CD14-positive monocyte (primary cell): Measurements from ENCODE around the gene RIPK3. TPM values are rescaled to one million over a fixed set of nuclear protein-coding genes. Genes with fewer than 3 reads are reported as not detected.

ENCODE experiments used
- DNase-seq, 3 donors: peaks; one replicate each; pipeline ENCODE4 v3.0.0-alpha.2; 2011 to 2022
- H2AFZ ChIP-seq: 2 replicates; pipeline ENCODE4 v1.6.0; 2012; ENCODE audit warnings: mild to moderate bottlenecking, low read depth, low read length, inconsistent platforms; ENCODE audit not compliant: insufficient read depth, poor library complexity, severe bottlenecking
- H3K27ac ChIP-seq, 2 donors: 1 replicate in 1 of 2; 2 replicates in 1 of 2; pipeline ENCODE4 v1.5.1; 2012 to 2013; ENCODE audit warnings: low read length in 2 of 2, control low read depth in 1 of 2, inconsistent platforms in 1 of 2, low read depth in 1 of 2, mild to moderate bottlenecking in 1 of 2
- H3K27me3 ChIP-seq, 2 donors: one replicate each; pipeline versions ENCODE4 v1.6.0 to v1.6.1; 2011 to 2013; ENCODE audit warnings: low read length in 2 of 2; ENCODE audit not compliant: control insufficient read depth in 2 of 2, insufficient read depth in 2 of 2
- H3K36me3 ChIP-seq, 2 donors: replicated peaks in 1 of 2; 1 replicate in 1 of 2; 2 replicates in 1 of 2; pipeline versions ENCODE4 v1.5.1 to v1.6.1; 2012 to 2013; ENCODE audit warnings: low read length in 2 of 2, control low read depth in 1 of 2, inconsistent platforms in 1 of 2, mild to moderate bottlenecking in 1 of 2; ENCODE audit not compliant: insufficient read depth in 2 of 2, control insufficient read depth in 1 of 2
- H3K4me1 ChIP-seq, 2 donors: 1 replicate in 1 of 2; 2 replicates in 1 of 2; pipeline versions ENCODE4 v1.5.1 to v1.6.1; 2012 to 2013; ENCODE audit warnings: low read length in 2 of 2, control low read depth in 1 of 2, inconsistent platforms in 1 of 2, mild to moderate bottlenecking in 1 of 2, moderate library complexity in 1 of 2; ENCODE audit not compliant: insufficient read depth in 2 of 2, control insufficient read depth in 1 of 2
- H3K4me2 ChIP-seq: replicated peaks from 2 replicates; pipeline ENCODE3; 2012; ENCODE audit warnings: low read length, moderate library complexity, mild to moderate bottlenecking; ENCODE audit not compliant: poor library complexity, severe bottlenecking; ENCODE audit errors: extremely low read depth
- H3K4me3 ChIP-seq, 3 experiments: fragments of 200-600 bp in 1 of 3; sonication (generic) in 1 of 3; replicated peaks in 1 of 3; 1 replicate in 2 of 3; 2 replicates in 1 of 3; pipeline ENCODE4 v1.5.1; 2011 to 2013; ENCODE audit warnings: low read length in 3 of 3, mild to moderate bottlenecking in 3 of 3, control low read depth in 2 of 3, low read depth in 2 of 3, inconsistent platforms in 1 of 3, moderate library complexity in 1 of 3
- H3K79me2 ChIP-seq: 2 replicates; pipeline ENCODE4 v1.6.0; 2012; ENCODE audit warnings: mild to moderate bottlenecking, control low read depth, inconsistent platforms, low read length, moderate library complexity; ENCODE audit not compliant: insufficient read depth
- H3K9ac ChIP-seq: 2 replicates; pipeline ENCODE4 v1.6.0; 2017; ENCODE audit warnings: low read length, mild to moderate bottlenecking; ENCODE audit not compliant: insufficient read depth, poor library complexity, severe bottlenecking
- H3K9me3 ChIP-seq, 2 donors: replicated peaks in 1 of 2; 1 replicate in 1 of 2; 2 replicates in 1 of 2; pipeline versions ENCODE4 v1.5.1 to v1.6.1; 2012 to 2013; ENCODE audit warnings: low read length in 2 of 2, control low read depth in 1 of 2; ENCODE audit not compliant: control insufficient read depth in 1 of 2, insufficient read depth in 1 of 2
- H4K20me1 ChIP-seq: 2 replicates; pipeline ENCODE4 v1.6.0; 2012; ENCODE audit warnings: mild to moderate bottlenecking, low read length, control low read depth, moderate library complexity; ENCODE audit not compliant: insufficient read depth
- H3K27ac Mint-ChIP-seq, 7 donors: one replicate each; pipeline ENCODE4 v1.8.0; 2020; ENCODE audit warnings: mild to moderate bottlenecking in 7 of 7, mixed read lengths in 7 of 7, moderate library complexity in 6 of 7, inconsistent platforms in 2 of 7
- H3K27me3 Mint-ChIP-seq, 3 donors: one replicate each; pipeline ENCODE4 v1.8.0; 2021 to 2022; ENCODE audit warnings: low read depth in 3 of 3, mild to moderate bottlenecking in 3 of 3, mixed read lengths in 3 of 3, moderate library complexity in 3 of 3, inconsistent platforms in 1 of 3
- H3K36me3 Mint-ChIP-seq, 2 donors: one replicate each; pipeline ENCODE4 v1.8.0; 2020; ENCODE audit warnings: mixed read lengths in 2 of 2, inconsistent platforms in 1 of 2, mild to moderate bottlenecking in 1 of 2
- H3K4me1 Mint-ChIP-seq: one replicate; pipeline ENCODE4 v1.8.0; 2020; ENCODE audit warnings: mild to moderate bottlenecking, mixed read lengths
- H3K4me3 Mint-ChIP-seq, 2 donors: one replicate each; pipeline ENCODE4 v1.8.0; 2020; ENCODE audit warnings: mild to moderate bottlenecking in 2 of 2, mixed read lengths in 2 of 2, moderate library complexity in 1 of 2
- H3K9me3 Mint-ChIP-seq, 7 donors: one replicate each; pipeline ENCODE4 v1.8.0; 2020 to 2022; ENCODE audit warnings: mixed read lengths in 7 of 7, mild to moderate bottlenecking in 6 of 7, moderate library complexity in 6 of 7, inconsistent platforms in 2 of 7
- WGBS: methylation state at CpG from one replicate; pipeline ENCODE4 v1.1.5; 2013; ENCODE audit warnings: missing lambda C conversion rate; ENCODE audit not compliant: insufficient coverage; 5-methylcytosine and 5-hydroxymethylcytosine counted together
- intact Hi-C, 2 donors: fragments of 100-400 bp; cut with micrococcal nuclease; formaldehyde crosslinking; loops; one replicate each; pipeline versions ENCODE4 v1.15.0 to v1.15.1; 2023
- polyA minus RNA-seq: library from RNA; depleted of rRNA, polyadenylated mRNA; stranded (reverse); fragments of >200 nt; gene quantifications from 2 replicates; pipeline ENCODE4 v1.2.3, GENCODE V29; 2012
- polyA plus RNA-seq, 3 donors: library from polyadenylated mRNA; depleted of rRNA in 1 of 3; unstranded in 2 of 3; stranded (reverse) in 1 of 3; fragments of 300-500 nt in 2 of 3; fragments of >200 nt in 1 of 3; fragmentation: Illumina TruSeq in 2 of 3; gene quantifications; 1 replicate in 2 of 3; 2 replicates in 1 of 3; pipeline ENCODE4 v1.2.3, GENCODE V29; 2012 to 2021
- total RNA-seq, 12 experiments: library from RNA in 1 of 12; stranded (reverse) in 1 of 12; fragments of 120-200 nt in 1 of 12; gene quantifications; one replicate each; pipeline ENCODE4 v1.2.4 and lab custom pipeline; 2013 to 2026; ENCODE audit warnings: mixed read lengths in 6 of 12, inconsistent platforms in 1 of 12
- TF ChIP-seq, protein P1 (sequence below): fragments of 200-600 bp; IDR thresholded peaks from one replicate; pipeline ENCODE4 v1.8.0; 2022; ENCODE audit warnings: antibody characterized with exemption, mild to moderate bottlenecking

Gene RIPK3
- 39.8 TPM for total RNA-seq (2013)
- 10 to 100 TPM; 11.7 to 69.6 (median 11.8) TPM for polyA plus RNA-seq
- polyA minus RNA-seq, result 27.6 and 32.9 TPM in 2 replicates
- 4.6 to 17.2 (median 8.7) reads per million in 11 experiments for total RNA-seq (lab: John Stamatoyannopoulos, UW)

GRCh38 chr14:24339284-24340151, at the start of gene RIPK3:
RIPK3 (minus strand) TSS chr14:24339991; CDS start chr14:24339826, 165 bp downstream.
- intact Hi-C loops, result no loop called here
- 7% methylated on average over 29 of the region's 51 CpGs for WGBS
- H3K9ac ChIP-seq, result peak within 1 kb of the TSS; percentile 76
- Mint-ChIP-seq H3K27ac (peak within 1 kb of the TSS; percentile 84 to 97 (median 92)), H3K27me3 (peaks cover 11 to 17% (median 12%) of the 10 kb centered on the region in 3 donors), H3K4me1 (peaks cover 71% of the 10 kb centered on the region), H3K4me3 (peak within 1 kb of the TSS; percentile 96 to 99), H3K9me3 (peaks cover 0 to 6% (median 5%) of the 10 kb centered on the region in 7 donors), H3K36me3 (peaks cover 36 to 37% of the 10 kb centered on the region in 2 donors)
- peaks cover 0 to 2% of the 10 kb centered on the region in 2 donors for H3K9me3 ChIP-seq
- H3K79me2 ChIP-seq, result peaks cover 21% of the 10 kb centered on the region
- peaks cover 53 to 73% of the 10 kb centered on the region in 2 donors for H3K4me1 ChIP-seq
- H2AFZ ChIP-seq, result peak within 1 kb of the TSS; percentile 91
- peak within 1 kb of the TSS; percentile 22 to 95 for H3K27ac ChIP-seq
- H3K4me3 ChIP-seq, result peak within 1 kb of the TSS; percentile 63 to 90 (median 88)
- peak; percentile 48 to 73 (median 52) for DNase-seq
- H3K27me3 ChIP-seq, result peaks cover 4 to 11% of the 10 kb centered on the region in 2 donors
- peak within 1 kb of the TSS; percentile 95 for H3K4me2 ChIP-seq
- peaks cover 19 to 26% of the 10 kb centered on the region in 2 donors for H3K36me3 ChIP-seq
- TF ChIP-seq, protein P1, sequence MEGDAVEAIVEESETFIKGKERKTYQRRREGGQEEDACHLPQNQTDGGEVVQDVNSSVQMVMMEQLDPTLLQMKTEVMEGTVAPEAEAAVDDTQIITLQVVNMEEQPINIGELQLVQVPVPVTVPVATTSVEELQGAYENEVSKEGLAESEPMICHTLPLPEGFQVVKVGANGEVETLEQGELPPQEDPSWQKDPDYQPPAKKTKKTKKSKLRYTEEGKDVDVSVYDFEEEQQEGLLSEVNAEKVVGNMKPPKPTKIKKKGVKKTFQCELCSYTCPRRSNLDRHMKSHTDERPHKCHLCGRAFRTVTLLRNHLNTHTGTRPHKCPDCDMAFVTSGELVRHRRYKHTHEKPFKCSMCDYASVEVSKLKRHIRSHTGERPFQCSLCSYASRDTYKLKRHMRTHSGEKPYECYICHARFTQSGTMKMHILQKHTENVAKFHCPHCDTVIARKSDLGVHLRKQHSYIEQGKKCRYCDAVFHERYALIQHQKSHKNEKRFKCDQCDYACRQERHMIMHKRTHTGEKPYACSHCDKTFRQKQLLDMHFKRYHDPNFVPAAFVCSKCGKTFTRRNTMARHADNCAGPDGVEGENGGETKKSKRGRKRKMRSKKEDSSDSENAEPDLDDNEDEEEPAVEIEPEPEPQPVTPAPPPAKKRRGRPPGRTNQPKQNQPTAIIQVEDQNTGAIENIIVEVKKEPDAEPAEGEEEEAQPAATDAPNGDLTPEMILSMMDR, result no peak
- H4K20me1 ChIP-seq, result peaks cover 44% of the 10 kb centered on the region

DNA sequence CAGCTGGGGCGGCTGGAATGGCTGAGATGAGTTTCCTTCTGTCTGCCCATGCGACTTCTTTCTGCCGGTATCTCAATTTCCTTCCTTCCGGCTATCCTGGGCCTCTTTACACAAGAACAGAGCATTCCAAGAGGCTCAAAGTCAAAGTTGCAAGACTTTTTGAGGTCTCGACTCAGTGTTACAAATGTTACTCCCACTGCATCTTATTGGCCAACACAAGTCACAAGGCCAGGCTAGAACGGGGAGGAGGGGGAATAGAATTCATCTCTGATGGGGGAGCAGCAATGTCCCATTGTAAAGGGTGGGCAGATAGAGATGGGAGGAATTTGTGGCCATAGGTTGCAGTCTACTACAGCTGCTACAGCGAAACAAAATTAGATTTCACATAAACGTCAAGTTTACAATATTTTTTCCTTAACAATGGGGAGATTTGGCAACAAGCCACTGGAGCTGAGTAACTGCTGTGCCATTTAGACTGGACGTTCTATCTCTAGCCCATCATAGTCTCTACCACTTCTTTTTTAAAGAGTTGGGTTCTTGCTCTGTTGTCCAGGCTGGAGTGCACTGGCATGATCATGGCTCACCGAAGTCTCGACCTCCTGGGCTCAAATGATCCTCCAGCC, 49.5 kb upstream of the RIPK3 start:
- no peaks in the 10 kb centered on the region for H3K36me3 ChIP-seq
- peaks cover 7 to 11% of the 10 kb centered on the region in 2 donors for H3K4me1 ChIP-seq
- TF ChIP-seq, protein P1, result no peak
- H4K20me1 ChIP-seq, result no peaks in the 10 kb centered on the region
- H2AFZ ChIP-seq, result no peak overlapping the region
- DNase-seq, result no peak
- H3K36me3 Mint-ChIP-seq, result no peaks in the 10 kb centered on the region
- H3K27me3 ChIP-seq, result no peaks in the 10 kb centered on the region
- 61% methylated on average over 6 of the region's 11 CpGs for WGBS
- H3K4me1 Mint-ChIP-seq, result peaks cover 13% of the 10 kb centered on the region
- H3K79me2 ChIP-seq, result no peaks in the 10 kb centered on the region
- no peaks in the 10 kb centered on the region for H3K9me3 Mint-ChIP-seq
- no peak overlapping the region for H3K4me2 ChIP-seq
- intact Hi-C loops, result no loop called here
- no peak overlapping the region for H3K4me3 Mint-ChIP-seq
- H3K9me3 ChIP-seq, result no peaks in the 10 kb centered on the region
- no peak overlapping the region for H3K9ac ChIP-seq
- no peak overlapping the region for H3K27ac ChIP-seq
- peaks cover 2 to 9% (median 5%) of the 10 kb centered on the region in 3 donors for H3K27me3 Mint-ChIP-seq
- H3K27ac Mint-ChIP-seq, result no peak overlapping the region
- no peak overlapping the region for H3K4me3 ChIP-seq
